Vagina (tissue), 2 donors: ENCODE data around the gene DEAF1. TPM values are rescaled to one million over a fixed set of nuclear protein-coding genes. Genes with fewer than 3 reads are reported as not detected.

Source experiments
- DNase-seq, 2 donors: peaks; one replicate each; pipeline ENCODE4 v3.0.0-alpha.2; 2017; ENCODE audit errors: extremely low spot score in 2 of 2
- H3K27ac ChIP-seq: fragments of 200-600 bp; sonication (generic); one replicate; pipeline ENCODE4 v1.5.1; 2019
- H3K27me3 ChIP-seq: fragments of 200-600 bp; sonication (generic); one replicate; pipeline ENCODE4 v1.5.1; 2019
- H3K36me3 ChIP-seq, 2 donors: fragments of 200-600 bp; sonication (generic); one replicate each; pipeline ENCODE4 v1.5.1; 2017 to 2019
- H3K4me1 ChIP-seq: fragments of 200-600 bp; sonication (generic); one replicate; pipeline ENCODE4 v1.5.1; 2019
- H3K4me3 ChIP-seq, 2 donors: fragments of 200-600 bp; sonication (generic); 1 replicate in 1 of 2; 2 replicates in 1 of 2; pipeline ENCODE4 v1.5.1; 2016 to 2019
- H3K9me3 ChIP-seq: fragments of 200-600 bp; sonication (generic); one replicate; pipeline ENCODE4 v1.5.1; 2019
- POLR2A ChIP-seq, 2 donors: fragments of 450-650 bp; IDR thresholded peaks; one replicate each; pipeline ENCODE4 v1.6.1; 2017; ENCODE audit warnings: antibody characterized with exemption in 2 of 2, mild to moderate bottlenecking in 2 of 2, moderate library complexity in 2 of 2
- POLR2AphosphoS5 ChIP-seq, 2 donors: sonication (generic); formaldehyde crosslinking; IDR thresholded peaks; one replicate each; pipeline ENCODE4 v1.9.0; 2017; ENCODE audit warnings: antibody characterized with exemption in 2 of 2, mild to moderate bottlenecking in 2 of 2, low read depth in 1 of 2; ENCODE audit not compliant: insufficient read depth in 1 of 2
- intact Hi-C: fragments of 100-400 bp; cut with DNase I; formaldehyde crosslinking; loops from one replicate; pipeline ENCODE4 v1.15.1; 2023
- total RNA-seq: library from RNA; depleted of rRNA; stranded (reverse); fragments of >200 nt; gene quantifications from one replicate; pipeline ENCODE4 v1.2.3, GENCODE V29; 2016
- TF ChIP-seq, protein P1 (sequence below), 3 experiments: fragments of 450-650 bp in 2 of 3; fragments of 200-600 bp in 1 of 3; sonication (generic) in 1 of 3; IDR thresholded peaks; one replicate each; pipeline ENCODE4 v1.5.1; 2017 to 2019; ENCODE audit warnings: antibody characterized with exemption in 3 of 3, mild to moderate bottlenecking in 2 of 3, moderate library complexity in 2 of 3

Gene DEAF1
- total RNA-seq, 1 donor from 2014 or later, result 33.6 TPM

DNA sequence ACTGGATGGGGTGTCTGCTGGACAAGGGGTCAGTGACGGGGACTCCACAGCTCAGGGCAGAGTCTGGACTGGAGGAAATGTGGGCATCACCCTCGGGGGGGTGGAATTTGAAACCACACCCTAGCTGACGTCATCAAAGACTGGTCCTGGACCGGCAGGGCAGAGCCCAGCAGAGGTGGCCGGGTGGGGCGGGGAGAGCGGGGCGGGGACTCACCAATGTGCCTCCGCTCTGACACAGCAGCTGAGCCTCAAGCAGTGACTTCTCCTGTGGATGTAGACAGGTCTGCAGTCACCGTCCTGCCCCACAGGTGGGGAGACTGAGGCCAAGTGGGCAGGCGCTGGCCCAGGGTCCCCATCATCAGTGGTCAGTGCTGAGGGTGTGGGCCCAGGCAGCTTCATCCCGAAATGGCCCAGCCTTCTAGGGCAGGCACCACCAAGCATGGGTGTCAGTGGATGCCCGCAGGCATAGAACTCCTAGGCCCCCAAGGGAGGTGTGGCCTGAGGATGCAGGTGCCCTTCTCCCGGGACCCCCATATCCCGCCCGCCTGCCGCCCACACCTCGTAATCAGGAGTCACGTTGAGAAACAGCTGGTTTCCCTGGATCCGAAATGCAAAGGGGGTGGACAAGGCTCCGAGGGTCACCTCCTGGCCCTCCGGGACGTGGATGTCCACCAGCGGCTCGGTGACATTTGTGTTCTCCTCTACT is 70.9 kb downstream of the DEAF1 start:
- H3K27ac ChIP-seq, result no peak overlapping the region
- H3K36me3 ChIP-seq, result no peaks in the 10 kb centered on the region
- no peak for DNase-seq
- no peak overlapping the region for H3K4me3 ChIP-seq
- peaks cover 5% of the 10 kb centered on the region for H3K4me1 ChIP-seq
- H3K27me3 ChIP-seq, result no peaks in the 10 kb centered on the region
- no peaks in the 10 kb centered on the region for H3K9me3 ChIP-seq
- TF ChIP-seq, protein P1, sequence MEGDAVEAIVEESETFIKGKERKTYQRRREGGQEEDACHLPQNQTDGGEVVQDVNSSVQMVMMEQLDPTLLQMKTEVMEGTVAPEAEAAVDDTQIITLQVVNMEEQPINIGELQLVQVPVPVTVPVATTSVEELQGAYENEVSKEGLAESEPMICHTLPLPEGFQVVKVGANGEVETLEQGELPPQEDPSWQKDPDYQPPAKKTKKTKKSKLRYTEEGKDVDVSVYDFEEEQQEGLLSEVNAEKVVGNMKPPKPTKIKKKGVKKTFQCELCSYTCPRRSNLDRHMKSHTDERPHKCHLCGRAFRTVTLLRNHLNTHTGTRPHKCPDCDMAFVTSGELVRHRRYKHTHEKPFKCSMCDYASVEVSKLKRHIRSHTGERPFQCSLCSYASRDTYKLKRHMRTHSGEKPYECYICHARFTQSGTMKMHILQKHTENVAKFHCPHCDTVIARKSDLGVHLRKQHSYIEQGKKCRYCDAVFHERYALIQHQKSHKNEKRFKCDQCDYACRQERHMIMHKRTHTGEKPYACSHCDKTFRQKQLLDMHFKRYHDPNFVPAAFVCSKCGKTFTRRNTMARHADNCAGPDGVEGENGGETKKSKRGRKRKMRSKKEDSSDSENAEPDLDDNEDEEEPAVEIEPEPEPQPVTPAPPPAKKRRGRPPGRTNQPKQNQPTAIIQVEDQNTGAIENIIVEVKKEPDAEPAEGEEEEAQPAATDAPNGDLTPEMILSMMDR (IDR thresholded peaks at IDR 0.05), result no peak
- TF ChIP-seq POLR2AphosphoS5 (IDR thresholded peaks at IDR 0.05; ENCODE audit: insufficient read depth in 1 of 2, low read depth in 1 of 2), result no peak
- TF ChIP-seq POLR2A (IDR thresholded peaks at IDR 0.05), result no peak
- intact Hi-C loops, result no loop called here

GRCh38 chr11:623349-623869 is 71.6 kb downstream of the DEAF1 start:
- H3K27me3 ChIP-seq, result no peaks in the 10 kb centered on the region
- intact Hi-C loops, result no loop called here
- no peaks in the 10 kb centered on the region for H3K9me3 ChIP-seq
- TF ChIP-seq POLR2A (IDR thresholded peaks at IDR 0.05) (no peak), POLR2AphosphoS5 (IDR thresholded peaks at IDR 0.05; ENCODE audit: insufficient read depth in 1 of 2, low read depth in 1 of 2) (no peak)
- TF ChIP-seq, protein P1 (IDR thresholded peaks at IDR 0.05), result no peak
- H3K27ac ChIP-seq, result no peak overlapping the region
- H3K4me1 ChIP-seq, result peaks cover 5% of the 10 kb centered on the region
- DNase-seq, result no peak
- no peaks in the 10 kb centered on the region for H3K36me3 ChIP-seq
- no peak overlapping the region for H3K4me3 ChIP-seq

GRCh38 chr11:621838-622237 is 73.2 kb downstream of the DEAF1 start:
- H3K27me3 ChIP-seq, result no peaks in the 10 kb centered on the region
- intact Hi-C loops, result no loop called here
- no peak for DNase-seq
- no peak for TF ChIP-seq POLR2AphosphoS5 (IDR thresholded peaks at IDR 0.05; ENCODE audit: insufficient read depth in 1 of 2, low read depth in 1 of 2)
- TF ChIP-seq, protein P1 (IDR thresholded peaks at IDR 0.05), result no peak
- no peak for TF ChIP-seq POLR2A (IDR thresholded peaks at IDR 0.05)
- no peaks in the 10 kb centered on the region for H3K9me3 ChIP-seq
- H3K36me3 ChIP-seq, result peaks cover 0 to 3% of the 10 kb centered on the region in 2 donors
- H3K27ac ChIP-seq, result no peak overlapping the region
- H3K4me3 ChIP-seq, result no peak overlapping the region
- peaks cover 5% of the 10 kb centered on the region for H3K4me1 ChIP-seq

GRCh38 chr11:620935-621814 is 73.8 kb downstream of the DEAF1 start:
- TF ChIP-seq, protein P1 (IDR thresholded peaks at IDR 0.05), result no peak
- no peak for TF ChIP-seq POLR2A (IDR thresholded peaks at IDR 0.05)
- TF ChIP-seq POLR2AphosphoS5 (IDR thresholded peaks at IDR 0.05; ENCODE audit: insufficient read depth in 1 of 2, low read depth in 1 of 2), result no peak
- intact Hi-C loops, result no loop called here
- Histone ChIP-seq H3K27ac (no peak overlapping the region), H3K4me1 (peaks cover 5% of the 10 kb centered on the region), H3K9me3 (no peaks in the 10 kb centered on the region), H3K36me3 (peaks cover 0 to 3% of the 10 kb centered on the region in 2 donors), H3K27me3 (no peaks in the 10 kb centered on the region), H3K4me3 (no peak overlapping the region)
- DNase-seq, result no peak
